Stimulated activated CD4-positive, alpha-beta T cell treated with anti-CD3 and anti-CD28 coated beads, Interleukin-2, amount 100 ng/mL, for 48 hours (primary cell): ENCODE measurements around the gene MS4A3.
"Not testable (repeated sequence)": the region's sequence is repeated elsewhere in the genome, so short reads cannot be mapped to it uniquely, and the experiment has no call there.

Experiments used
- DNase-seq, 2 donors: peaks; one replicate each; pipeline ENCODE4 v3.0.0-alpha.2; 2020

MS4A3 gene

GRCh38 chr11:60056349-60056969 is at the start of gene MS4A3:
Gene MS4A3 (plus strand): TSS chr11:60056665. CDS start chr11:60061161, 4,496 bp downstream.
- DNase-seq: no peak

GRCh38 chr11:60016881-60017280 is 39.6 kb upstream of the MS4A3 start, which contains the start of gene OOSP4B:
Gene OOSP4B (plus strand): TSS chr11:60017181.
- DNase-seq: no peak

- no peak for DNase-seq
Measured at GRCh38 chr11:60018058-60018457, 38.4 kb upstream of the MS4A3 start.

- DNase-seq: not testable (repeated sequence)
Measured at GRCh38 chr11:60020376-60020775, 36.1 kb upstream of the MS4A3 start.

- no peak for DNase-seq
Measured at GRCh38 chr11:60029015-60029632, 27.3 kb upstream of the MS4A3 start.

- no peak for DNase-seq
Measured at GRCh38 chr11:60040109-60040508, 16.4 kb upstream of the MS4A3 start, which contains the start of gene OOSP2. Gene OOSP2 (plus strand): TSS chr11:60040409. CDS start chr11:60040460, 51 bp downstream.

- DNase-seq: not testable (repeated sequence)
Measured at GRCh38 chr11:60050422-60050821, 6.0 kb upstream of the MS4A3 start.

- DNase-seq: not testable (repeated sequence)
Measured at GRCh38 chr11:60050839-60051238, 5.6 kb upstream of the MS4A3 start.

GRCh38 chr11:60059052-60059451 is 2.6 kb downstream of the MS4A3 start:
- DNase-seq: no peak

- no peak for DNase-seq
Measured at GRCh38 chr11:60059521-60060240, 3.2 kb downstream of the MS4A3 start.

- no peak for DNase-seq
Measured at GRCh38 chr11:60064111-60064510, 7.6 kb downstream of the MS4A3 start.

GRCh38 chr11:60065801-60066200 is 9.3 kb downstream of the MS4A3 start:
- DNase-seq: no peak

GRCh38 chr11:60069450-60069849 is 13.0 kb downstream of the MS4A3 start:
- DNase-seq: no peak

GRCh38 chr11:60071644-60072043 is 15.2 kb downstream of the MS4A3 start:
- not testable (repeated sequence) for DNase-seq

GRCh38 chr11:60077216-60077817 is 20.9 kb downstream of the MS4A3 start:
- DNase-seq: no peak

GRCh38 chr11:60077981-60078380 is 21.5 kb downstream of the MS4A3 start:
- DNase-seq: no peak

GRCh38 chr11:60078745-60079144 is 22.3 kb downstream of the MS4A3 start:
- no peak for DNase-seq

GRCh38 chr11:60080535-60080934 is 24.1 kb downstream of the MS4A3 start:
- DNase-seq: no peak

GRCh38 chr11:60084631-60085273 is 28.3 kb downstream of the MS4A3 start:
- no peak for DNase-seq

GRCh38 chr11:60085909-60086308 is 29.4 kb downstream of the MS4A3 start:
- no peak for DNase-seq

- DNase-seq: no peak
Measured at GRCh38 chr11:60087239-60087638, 30.8 kb downstream of the MS4A3 start.

- no peak for DNase-seq
Measured at GRCh38 chr11:60088364-60088763, 31.9 kb downstream of the MS4A3 start, which contains the start of gene MS4A2. Gene MS4A2 (plus strand): TSS chr11:60088664. CDS start chr11:60088766, 102 bp downstream.
